Fibroblast of pulmonary artery (primary cell): Measurements from ENCODE around the gene BANP.

Experiments
- DNase-seq: peaks from one replicate; pipeline ENCODE4 v3.0.0-alpha.2; 2010; ENCODE audit warnings: low read depth
- H3K4me3 ChIP-seq: replicated peaks from 2 replicates; pipeline ENCODE4 v1.5.1; 2011; ENCODE audit warnings: low read depth, mild to moderate bottlenecking, control low read depth, low read length, moderate library complexity
- TF ChIP-seq, protein P1 (sequence below): IDR thresholded peaks from 2 replicates; pipeline ENCODE4 v1.5.1; 2011; ENCODE audit warnings: mild to moderate bottlenecking, control low read depth, low read length, inconsistent platforms; ENCODE audit errors: missing control alignments

Gene BANP

DNA sequence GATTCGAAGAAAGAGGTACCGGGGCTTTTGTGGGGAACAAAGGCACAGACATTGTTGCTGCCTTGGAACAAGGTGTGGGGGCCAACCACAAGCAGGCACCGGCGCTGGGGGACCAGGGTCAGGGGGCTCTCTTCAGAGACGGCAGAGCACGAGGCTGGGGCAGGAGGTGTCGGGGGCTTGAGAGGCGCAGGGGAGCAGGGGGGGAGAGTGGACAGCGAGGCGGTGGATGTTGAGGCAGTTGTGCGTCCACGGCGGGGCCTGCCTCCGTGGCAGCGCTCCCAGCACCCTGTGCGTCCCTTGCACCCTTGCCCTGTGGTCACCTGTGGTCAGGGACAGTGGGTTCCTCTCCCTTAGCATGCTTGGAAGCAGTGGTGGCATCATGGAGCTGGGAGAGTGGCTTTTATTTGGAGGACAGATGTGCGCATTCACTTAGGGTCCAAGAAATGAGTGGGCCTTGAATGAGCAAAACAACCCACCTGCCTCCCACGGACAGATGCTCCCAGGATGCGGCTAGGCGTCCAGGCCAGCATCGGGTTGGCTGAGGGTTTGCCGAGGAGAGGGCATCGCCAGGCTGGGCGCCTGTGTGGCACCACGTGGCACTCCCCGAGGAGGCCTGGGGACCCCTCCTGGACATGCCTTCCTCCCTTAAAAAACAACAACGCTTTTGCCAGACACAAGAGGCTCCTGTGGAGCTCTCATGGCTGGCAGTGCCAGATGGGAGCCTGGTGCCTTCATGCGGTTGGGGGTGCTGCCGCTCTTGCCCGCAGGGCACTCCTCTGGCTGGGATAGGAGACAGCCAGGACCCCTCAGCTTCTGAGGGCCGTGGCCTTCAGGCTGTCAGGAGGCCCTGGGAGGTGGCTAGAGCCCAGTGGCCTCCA is 113.0 kb downstream of the BANP start:
- no peak overlapping the region for H3K4me3 ChIP-seq
- TF ChIP-seq, protein P1, sequence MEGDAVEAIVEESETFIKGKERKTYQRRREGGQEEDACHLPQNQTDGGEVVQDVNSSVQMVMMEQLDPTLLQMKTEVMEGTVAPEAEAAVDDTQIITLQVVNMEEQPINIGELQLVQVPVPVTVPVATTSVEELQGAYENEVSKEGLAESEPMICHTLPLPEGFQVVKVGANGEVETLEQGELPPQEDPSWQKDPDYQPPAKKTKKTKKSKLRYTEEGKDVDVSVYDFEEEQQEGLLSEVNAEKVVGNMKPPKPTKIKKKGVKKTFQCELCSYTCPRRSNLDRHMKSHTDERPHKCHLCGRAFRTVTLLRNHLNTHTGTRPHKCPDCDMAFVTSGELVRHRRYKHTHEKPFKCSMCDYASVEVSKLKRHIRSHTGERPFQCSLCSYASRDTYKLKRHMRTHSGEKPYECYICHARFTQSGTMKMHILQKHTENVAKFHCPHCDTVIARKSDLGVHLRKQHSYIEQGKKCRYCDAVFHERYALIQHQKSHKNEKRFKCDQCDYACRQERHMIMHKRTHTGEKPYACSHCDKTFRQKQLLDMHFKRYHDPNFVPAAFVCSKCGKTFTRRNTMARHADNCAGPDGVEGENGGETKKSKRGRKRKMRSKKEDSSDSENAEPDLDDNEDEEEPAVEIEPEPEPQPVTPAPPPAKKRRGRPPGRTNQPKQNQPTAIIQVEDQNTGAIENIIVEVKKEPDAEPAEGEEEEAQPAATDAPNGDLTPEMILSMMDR, result no peak
- DNase-seq, result no peak

DNA sequence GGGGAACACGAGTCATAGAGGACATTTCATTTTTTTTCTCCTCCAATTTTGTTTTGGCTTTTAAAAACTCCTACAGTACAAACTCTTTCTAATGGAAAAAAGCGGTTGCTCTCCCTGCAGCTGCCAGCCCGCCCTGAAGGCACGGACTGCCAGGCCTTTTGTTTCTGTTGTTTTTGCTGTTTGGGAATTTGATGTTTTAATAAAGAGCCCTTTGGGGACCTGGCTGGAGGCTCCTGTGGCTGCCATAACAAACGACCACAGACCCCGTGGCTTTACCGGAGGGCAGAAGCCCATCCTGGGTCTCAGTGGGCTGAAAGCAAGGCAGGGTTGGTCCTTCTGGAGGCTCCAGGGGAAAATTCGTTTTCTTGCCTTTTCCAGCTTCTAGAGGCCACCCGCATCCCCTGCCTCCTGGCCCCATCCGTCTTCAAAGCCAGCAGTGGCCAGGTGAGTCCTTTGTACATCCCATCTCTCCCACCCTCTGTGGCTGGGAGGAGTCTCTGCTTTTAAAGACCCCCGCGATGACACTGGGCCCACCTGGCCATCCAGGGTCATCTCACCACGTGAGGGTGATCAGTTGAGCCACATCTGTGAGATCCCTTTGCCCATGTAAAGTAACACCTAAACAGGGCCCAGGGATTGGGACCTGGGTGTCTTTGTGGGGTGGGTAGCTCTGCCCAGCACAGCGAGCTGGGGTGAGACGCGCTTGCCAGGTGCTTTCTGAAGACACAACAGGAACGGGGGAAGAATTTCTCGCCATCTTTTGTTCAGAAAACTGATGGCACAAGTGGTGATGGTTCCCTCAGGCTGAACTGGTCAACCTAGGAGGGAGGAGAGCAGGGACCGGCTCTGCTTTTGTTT is 113.9 kb downstream of the BANP start:
- TF ChIP-seq, protein P1, result no peak
- no peak overlapping the region for H3K4me3 ChIP-seq
- no peak for DNase-seq

DNA sequence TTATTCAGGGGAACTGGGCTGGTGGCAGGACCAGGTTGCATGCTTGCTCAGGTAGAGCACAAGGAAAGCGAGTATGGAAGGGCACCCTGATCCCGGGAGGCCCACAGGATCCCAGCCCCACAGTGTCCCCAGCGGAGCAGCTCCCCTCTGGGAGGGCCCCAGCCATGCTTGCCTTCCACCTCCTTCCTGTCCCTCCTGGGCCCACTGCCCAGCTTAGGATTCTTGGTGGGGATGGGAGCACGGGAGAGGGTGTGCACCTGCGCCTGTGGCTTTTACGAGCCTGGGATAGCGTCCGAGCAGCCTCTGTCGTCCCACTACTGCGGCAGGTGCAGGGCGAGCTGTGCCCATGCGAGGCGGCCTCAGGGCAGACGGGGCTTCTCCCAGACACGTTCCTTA is 114.5 kb downstream of the BANP start:
- H3K4me3 ChIP-seq, result no peak overlapping the region
- TF ChIP-seq, protein P1, result no peak
- no peak for DNase-seq

DNA sequence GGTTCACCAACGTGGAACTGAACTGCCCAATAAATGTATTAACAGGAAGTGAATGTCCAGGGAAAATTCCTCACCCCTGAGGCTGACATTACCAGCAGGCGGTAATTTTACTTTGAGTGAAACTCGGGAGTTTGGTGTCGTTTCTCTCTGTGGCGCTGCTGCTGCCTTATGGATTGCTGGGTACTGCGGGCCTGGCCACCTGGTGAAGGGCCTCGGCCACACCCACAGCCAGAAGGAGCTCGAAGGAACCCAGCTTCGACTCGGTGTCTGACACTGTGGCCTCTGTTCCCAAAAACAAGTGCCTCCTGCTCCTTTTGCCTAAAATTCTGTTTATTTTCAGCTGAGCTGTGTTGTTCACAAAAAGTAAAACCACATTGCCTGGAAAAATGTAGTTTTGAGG is 115.0 kb downstream of the BANP start:
- H3K4me3 ChIP-seq, result no peak overlapping the region
- DNase-seq, result no peak
- TF ChIP-seq, protein P1, result no peak

DNA sequence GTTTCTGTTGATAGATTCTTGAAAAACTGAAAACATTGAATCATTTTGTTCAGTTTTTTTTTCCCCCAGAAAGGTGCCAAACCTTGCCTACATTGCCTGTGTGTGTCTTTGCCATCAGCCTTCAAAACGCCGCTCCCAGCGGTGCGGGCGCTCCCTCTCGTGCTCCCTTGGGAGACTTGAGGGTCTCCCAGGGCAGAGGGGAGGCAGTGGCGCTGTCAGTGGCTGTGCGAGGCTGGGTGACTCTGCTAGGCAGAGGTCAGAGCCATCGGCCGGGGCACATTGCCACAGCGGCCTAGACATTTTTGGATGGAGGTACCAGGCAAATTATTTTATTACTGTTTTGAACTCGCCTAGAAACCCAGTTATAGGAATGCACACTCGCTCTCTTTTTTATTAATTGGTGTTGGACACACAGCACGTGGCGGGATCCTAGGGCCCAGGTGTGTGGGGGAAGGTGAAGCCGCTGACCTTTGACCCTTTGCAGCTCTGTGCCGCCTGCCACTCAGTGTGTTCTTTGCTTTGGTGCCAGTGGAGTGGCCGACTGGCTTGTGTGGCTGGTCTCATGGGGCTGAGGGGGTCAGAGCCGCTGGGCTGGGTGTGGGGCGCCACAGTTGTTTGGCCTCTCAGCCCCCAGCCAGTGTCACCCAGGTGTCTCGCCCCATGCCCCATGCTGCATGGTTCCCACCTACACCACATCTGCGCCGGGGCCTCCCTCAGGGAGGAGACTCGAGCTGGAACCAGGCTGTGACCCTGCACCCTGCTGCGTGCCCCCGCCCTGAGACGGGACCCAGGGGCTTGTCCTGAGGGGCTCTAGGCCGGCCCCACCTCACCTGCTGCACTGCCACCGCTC is 115.7 kb downstream of the BANP start:
- no peak overlapping the region for H3K4me3 ChIP-seq
- TF ChIP-seq, protein P1, result no peak
- DNase-seq, result no peak

DNA sequence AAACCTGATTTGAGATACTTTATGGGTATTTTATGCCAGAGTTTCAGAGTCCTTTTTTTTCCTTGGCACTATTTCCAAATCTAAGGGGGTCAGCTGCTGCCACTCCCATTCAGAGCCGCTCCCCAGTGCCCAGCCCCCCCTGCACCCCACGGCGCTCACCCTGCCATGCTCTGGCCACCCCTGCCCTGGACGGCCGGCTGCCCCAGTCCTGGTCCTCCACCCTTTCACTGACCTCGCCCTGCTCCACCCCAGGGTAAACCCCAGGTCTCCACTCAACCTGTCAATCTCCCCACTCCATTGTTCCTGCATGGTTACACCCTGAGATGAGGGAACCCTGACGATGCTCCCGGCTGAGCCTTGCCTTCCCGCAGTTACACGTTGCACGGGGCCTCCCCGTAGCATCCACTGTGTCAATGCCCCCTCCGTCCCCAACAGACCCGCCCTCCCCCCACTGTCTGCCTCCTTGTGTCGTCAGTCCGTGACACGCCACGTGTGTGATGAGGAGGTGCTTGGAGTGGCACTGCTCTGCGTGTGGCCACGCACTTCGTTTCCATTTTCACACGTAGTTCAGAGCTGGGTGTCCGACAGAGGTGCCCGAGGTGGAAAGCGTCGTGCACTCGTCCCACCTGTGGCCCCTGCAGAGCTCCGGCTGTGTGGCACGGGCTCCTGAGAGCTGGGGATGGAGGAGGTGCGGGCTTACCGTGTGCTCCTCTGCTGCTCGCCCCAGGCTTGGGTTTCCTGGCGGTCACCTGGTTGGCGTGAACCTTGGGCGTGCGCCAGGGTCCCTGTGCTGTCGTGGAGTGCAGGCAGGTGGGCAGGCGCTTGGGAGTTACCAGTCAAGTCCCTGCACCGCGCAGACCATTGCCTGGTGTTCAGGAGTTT is 116.5 kb downstream of the BANP start:
- TF ChIP-seq, protein P1, result no peak
- no peak for DNase-seq
- no peak overlapping the region for H3K4me3 ChIP-seq
